Mesodermal cell (in vitro differentiated cells): ENCODE data around the gene PBRM1.

Experiments used
- H3K27ac ChIP-seq: 2 replicates; pipeline ENCODE4 v1.7.0; 2013; ENCODE audit warnings: mild to moderate bottlenecking, low read depth, low read length, moderate library complexity; ENCODE audit not compliant: severe bottlenecking
- H3K36me3 ChIP-seq: 2 replicates; pipeline ENCODE4 v1.7.1; 2013; ENCODE audit warnings: mild to moderate bottlenecking, low read length, moderate library complexity; ENCODE audit not compliant: control insufficient read depth, insufficient read depth
- H3K4me1 ChIP-seq: one replicate; pipeline ENCODE4 v1.7.1; 2013; ENCODE audit warnings: mild to moderate bottlenecking, low read length; ENCODE audit not compliant: insufficient read depth, control insufficient read depth, poor library complexity, severe bottlenecking
- H3K4me3 ChIP-seq: 2 replicates; pipeline ENCODE4 v1.7.0; 2013; ENCODE audit warnings: low read length, control low read depth, mild to moderate bottlenecking; ENCODE audit not compliant: insufficient read depth, poor library complexity, severe bottlenecking; ENCODE audit errors: extremely low read depth
- H3K9me3 ChIP-seq: 2 replicates; pipeline ENCODE4 v1.7.1; 2013; ENCODE audit warnings: mild to moderate bottlenecking, low read length, moderate library complexity; ENCODE audit not compliant: control insufficient read depth
- WGBS, 2 experiments: methylation state at CpG; one replicate each; pipeline ENCODE4 v1.1.5; 2013; ENCODE audit warnings: missing lambda C conversion rate in 2 of 2; ENCODE audit not compliant: insufficient coverage in 2 of 2; 5-methylcytosine and 5-hydroxymethylcytosine counted together

The PBRM1 gene

DNA sequence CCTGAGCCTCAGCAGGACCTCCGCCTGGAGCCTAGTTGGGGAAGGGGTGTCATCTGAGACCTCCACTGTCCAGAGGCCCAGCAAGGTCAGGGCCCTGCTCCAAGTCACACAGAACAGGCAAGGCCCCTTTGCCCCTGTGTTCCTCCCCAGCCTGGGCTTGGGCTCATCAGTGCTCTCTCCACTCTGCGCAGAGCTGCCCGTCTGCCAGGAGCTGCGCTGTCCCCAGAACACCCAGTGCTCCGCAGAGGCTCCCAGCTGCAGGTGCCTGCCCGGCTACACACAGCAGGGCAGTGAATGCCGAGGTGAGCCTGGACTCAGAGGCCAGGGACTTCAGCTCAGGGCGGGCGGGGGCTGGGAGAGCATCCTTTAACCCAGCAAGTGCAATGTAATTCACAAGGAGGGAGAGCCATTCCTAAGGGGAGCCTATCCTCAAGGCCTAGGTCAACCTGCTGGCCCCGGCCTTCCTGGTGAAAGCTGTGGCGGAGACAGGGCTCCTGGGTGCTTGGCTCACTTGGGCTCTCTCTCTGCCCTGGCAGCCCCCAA, 182.8 kb downstream of the PBRM1 start:
- WGBS, 2 experiments, result 91 to 95% methylated on average over 10 to 11 of the region's 11 CpGs
- no peaks in the 10 kb centered on the region for H3K9me3 ChIP-seq
- H3K4me3 ChIP-seq, result no peak overlapping the region
- H3K27ac ChIP-seq, result no peak overlapping the region
- no peaks in the 10 kb centered on the region for H3K36me3 ChIP-seq
- H3K4me1 ChIP-seq, result no peaks in the 10 kb centered on the region

DNA sequence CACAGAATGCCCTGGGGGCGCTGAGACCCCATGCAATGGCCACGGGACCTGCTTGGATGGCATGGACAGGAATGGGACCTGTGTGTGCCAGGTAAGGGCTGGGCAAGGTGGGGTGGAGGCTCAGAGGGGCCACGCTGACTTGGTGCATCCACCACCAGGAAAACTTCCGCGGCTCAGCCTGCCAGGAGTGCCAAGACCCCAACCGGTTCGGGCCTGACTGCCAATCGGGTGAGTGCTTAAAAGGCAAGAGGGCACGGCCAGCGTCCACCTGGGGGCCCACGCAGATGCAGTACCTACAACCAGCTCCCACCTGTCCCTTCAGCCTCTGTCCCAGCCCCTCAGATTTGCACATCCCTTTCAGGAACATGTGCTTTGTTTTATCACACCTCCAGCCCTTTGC, 183.7 kb downstream of the PBRM1 start:
- Histone ChIP-seq H3K9me3 (no peaks in the 10 kb centered on the region), H3K36me3 (no peaks in the 10 kb centered on the region), H3K27ac (no peak overlapping the region), H3K4me1 (no peaks in the 10 kb centered on the region), H3K4me3 (no peak overlapping the region)
- 87 to 89% methylated on average over 10 to 11 of the region's 11 CpGs for WGBS, 2 experiments

DNA sequence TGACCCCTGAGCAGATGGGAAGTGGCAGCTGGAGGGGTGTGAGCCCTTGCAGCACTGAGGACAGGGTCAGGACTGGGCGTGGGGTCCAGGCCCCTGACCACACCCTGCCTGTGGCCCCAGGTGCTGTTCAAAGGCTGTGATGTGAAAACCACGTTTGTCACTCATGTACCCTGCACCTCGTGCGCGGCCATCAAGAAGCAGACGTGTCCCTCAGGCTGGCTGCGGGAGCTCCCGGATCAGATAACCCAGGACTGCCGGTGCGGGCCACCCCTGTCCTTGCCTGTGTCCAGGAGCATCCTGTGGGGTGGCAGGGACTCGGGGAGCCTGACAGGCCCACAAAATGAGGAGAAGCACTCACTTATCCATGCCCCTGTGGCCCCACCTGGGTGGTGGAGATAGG, 184.7 kb downstream of the PBRM1 start:
- 93 to 98% methylated on average over 8 to 11 of the region's 11 CpGs for WGBS, 2 experiments
- no peaks in the 10 kb centered on the region for H3K4me1 ChIP-seq
- H3K36me3 ChIP-seq, result no peaks in the 10 kb centered on the region
- H3K4me3 ChIP-seq, result no peak overlapping the region
- H3K27ac ChIP-seq, result no peak overlapping the region
- H3K9me3 ChIP-seq, result no peaks in the 10 kb centered on the region

DNA sequence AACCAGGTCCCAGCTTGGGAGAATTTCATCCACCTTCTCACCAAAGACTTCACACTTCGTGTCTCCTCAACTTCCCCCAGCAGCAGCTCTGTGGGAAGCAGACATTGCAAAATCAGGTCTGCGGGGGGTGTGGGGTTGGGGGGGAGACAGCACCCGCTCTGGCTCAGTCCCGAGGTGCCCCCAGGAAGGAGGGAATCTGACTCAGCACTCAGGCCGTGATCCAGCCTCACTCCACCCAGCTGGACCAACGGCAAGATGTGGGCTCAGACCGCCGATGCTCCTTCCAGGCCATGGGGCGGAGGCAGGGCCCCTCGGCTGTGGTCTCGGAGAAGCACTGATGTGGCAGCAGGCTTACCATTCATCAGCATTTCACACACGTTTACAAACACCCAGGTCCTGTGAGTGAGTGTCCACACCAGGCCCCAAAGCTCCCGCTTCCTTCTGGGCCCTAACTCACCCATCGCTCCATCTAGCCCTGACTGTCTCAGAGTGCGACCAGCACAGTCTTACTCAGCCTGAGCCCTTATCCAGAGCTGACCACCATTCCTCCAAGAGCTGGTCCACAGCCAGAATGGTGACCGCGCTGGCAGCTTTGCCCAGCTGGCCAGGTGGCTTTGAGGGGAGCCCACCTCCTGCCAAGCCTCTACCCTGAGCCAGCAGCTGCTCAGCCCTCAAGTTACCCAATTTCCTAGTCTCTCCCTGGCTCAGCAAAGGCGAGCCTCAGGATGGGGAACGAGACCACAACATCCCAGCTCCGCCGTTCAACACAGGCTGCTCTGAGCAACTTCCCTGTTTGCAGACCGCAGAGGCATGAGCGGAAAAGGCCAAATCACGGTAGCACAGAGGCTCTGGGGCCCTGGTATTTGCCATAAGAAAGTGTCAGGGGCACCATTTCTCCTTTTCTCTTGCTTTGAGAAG, 187.3 kb downstream of the PBRM1 start:
- Histone ChIP-seq H3K27ac (no peak overlapping the region), H3K4me3 (no peak overlapping the region), H3K36me3 (peaks cover 3% of the 10 kb centered on the region), H3K4me1 (peaks cover 4% of the 10 kb centered on the region), H3K9me3 (no peaks in the 10 kb centered on the region)
- WGBS, 2 experiments, result 90 to 93% methylated on average over 20 to 22 of the region's 24 CpGs

DNA sequence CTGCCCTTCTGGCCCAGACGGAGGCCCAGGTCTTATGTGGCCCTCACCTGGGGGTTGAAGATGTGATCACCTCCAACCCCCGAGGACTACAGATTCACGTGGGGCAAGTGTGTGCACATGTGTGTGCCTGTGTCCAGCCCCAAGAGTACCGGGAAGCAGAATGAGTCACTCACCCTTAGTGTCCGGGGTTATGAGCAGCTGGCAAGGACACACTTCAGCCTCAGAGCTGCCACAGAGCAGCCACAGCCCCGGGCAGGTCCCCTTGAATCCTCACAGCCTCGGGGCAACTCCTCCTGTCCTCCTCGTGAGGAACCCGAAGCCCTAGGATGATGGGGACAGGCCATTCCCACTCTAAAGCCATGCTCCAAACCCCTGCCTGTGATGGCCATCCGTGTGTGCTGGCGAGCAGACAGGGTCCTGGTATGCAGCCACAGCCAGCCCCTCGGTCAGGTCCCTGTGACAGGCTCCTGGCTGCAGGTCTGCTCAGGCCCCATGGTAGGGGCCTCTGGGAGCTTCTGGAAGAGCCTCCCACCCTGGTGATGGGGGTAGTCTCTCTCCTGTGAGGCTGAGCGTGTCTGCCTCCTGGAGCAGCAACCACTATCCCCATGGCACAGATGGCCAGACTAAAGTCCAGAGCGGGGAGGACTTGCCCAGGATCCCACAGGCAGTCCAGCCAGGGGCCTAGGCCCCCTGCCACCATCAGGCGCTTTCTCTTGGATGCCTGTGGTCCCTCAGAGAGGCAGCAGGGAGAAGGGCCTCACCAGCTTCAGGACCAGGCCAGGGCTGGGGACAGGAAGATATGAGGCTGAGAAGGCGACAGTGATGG, 189.7 kb downstream of the PBRM1 start:
- 90 to 92% methylated on average over 13 to 15 of the region's 16 CpGs for WGBS, 2 experiments
- H3K27ac ChIP-seq, result no peak overlapping the region
- H3K36me3 ChIP-seq, result peaks cover 26% of the 10 kb centered on the region
- no peaks in the 10 kb centered on the region for H3K9me3 ChIP-seq
- H3K4me3 ChIP-seq, result no peak overlapping the region
- H3K4me1 ChIP-seq, result peaks cover 9% of the 10 kb centered on the region
